ENCODE measurements around the gene UNC13B.
A peak's percentile ranks its signal among the peaks of the same experiment; 100 is the strongest.
"Not testable (repeated sequence)": the region's sequence is repeated elsewhere in the genome, so short reads cannot be mapped to it uniquely, and the experiment has no call there.

The UNC13B gene

DNA sequence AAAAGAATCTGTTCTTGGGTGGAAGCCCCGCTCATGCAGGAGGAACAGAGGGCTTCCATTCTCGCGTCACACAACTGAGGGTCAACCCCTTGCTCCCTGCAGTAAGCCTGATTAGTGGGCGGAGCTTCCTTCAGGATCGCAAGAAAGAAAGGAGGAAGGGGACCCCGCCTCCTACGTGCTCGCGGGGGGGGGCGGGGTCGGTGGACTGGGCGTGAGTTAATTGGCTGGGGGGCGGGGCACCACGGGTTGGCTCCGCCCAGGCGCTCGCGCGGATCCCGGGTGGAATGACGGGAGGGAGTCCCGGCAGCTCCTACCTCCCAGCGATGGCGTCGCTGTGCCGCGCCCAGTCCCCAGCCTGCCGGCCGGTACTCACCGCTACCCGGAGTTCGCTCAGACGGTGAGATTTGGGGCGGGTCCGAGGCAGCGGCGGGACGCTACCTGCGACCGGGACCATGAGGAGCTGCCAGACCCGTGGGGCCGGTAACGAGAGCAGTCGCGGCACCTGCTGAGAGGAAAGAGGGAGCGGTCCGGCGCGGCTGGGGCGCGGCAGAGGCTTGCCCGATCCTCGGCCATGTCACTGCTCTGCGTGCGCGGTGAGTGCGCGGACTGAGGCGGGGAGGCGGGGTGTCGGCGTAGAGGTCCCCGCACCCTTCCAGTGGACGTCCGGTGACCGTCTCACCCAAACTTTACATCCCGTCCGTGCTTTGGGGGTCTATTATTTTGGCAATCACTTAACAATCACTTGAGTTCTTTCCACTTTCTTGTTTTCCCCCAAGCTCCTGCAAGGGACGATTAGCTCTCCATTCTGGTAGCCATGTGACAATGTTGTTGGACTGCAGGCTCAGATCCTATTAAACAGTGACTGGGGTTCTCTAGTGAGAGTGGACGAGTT, at the start of gene UNC13B:
Gene UNC13B, plus strand, starts transcription at position 297 of the 892 bp plus-strand sequence. Its CDS starts 275 bp downstream, at position 572.
- DNase-seq (ENCODE audit: low read depth in 4 of 4, low spot score in 1 of 4): peak; percentile 49 to 76 (median 65)

DNA sequence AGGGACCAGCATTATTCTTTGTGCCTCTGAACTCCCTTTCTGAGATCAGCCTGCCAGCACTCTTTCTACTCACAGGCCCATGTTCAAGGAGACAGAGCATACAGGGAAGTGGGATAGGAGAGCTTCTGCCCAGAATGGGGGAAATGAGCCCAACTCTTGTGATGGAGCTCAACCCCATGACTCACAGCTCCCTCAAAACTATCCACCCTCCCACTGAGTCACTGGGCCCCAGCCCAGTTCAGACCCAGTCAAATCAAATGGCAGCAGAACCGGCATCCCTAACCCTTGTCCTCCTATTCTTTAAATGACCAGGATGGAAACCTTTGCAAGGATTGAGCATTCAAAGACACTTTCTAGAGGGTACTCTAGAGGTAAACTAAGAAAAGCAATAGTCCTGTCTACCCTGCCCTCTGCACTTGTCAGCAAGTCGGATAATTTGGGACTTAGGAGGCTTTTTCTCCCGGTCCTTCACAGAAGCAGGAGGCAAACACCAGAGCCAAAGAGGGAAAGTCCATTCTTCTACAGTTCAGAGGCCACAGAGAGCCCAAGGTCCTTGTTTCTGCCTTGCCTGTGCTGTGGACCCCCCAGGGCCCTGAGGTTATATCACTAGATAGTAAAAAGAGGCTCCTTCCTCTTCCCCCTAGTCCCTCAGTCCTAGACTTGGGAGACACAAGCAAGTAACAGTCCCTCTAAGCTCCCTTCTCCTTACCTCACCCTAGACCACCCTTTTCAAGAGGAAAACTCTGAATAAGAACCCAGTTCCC, 49.4 kb upstream of the UNC13B start:
- DNase-seq (ENCODE audit: low read depth in 4 of 4, low spot score in 1 of 4): no peak

DNA sequence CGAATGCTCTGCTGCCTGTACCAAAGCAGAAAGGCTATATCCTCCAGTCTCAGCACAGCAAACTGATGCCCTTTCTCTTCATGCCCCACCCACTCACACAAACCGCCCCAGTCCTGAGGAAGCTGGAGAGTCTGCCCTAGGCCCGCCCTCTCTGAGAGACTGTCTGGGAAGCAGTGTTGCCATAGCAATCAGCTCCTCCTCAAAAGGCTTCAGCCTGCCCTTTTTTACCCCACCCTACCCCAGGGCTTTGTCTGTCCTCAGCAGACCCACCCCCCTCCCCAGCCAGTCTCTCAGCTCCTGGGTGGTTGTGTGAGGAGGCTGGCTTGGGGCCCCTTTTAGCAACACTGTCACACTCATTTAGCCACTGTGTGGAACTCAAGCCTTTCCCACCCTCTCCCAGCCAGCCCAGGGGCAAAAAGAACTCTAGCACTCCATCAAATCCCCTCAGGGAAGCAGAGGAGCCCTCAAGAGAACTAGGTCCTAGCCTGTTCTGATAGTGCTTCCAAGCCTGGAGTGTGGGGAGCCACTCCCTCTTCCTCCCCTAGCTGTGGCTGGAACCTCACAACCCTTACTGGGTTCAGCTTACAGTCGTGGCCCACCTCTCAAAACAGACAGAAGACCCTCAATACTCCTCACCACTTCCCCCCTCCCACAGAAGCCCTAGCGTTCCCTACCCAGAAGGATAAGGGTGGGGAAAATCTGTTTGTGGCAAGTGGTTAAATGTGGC, 47.5 kb upstream of the UNC13B start:
- peak in 2 of 4 experiments; percentile 45 to 53 for DNase-seq (ENCODE audit: low read depth in 4 of 4, low spot score in 1 of 4)

DNA sequence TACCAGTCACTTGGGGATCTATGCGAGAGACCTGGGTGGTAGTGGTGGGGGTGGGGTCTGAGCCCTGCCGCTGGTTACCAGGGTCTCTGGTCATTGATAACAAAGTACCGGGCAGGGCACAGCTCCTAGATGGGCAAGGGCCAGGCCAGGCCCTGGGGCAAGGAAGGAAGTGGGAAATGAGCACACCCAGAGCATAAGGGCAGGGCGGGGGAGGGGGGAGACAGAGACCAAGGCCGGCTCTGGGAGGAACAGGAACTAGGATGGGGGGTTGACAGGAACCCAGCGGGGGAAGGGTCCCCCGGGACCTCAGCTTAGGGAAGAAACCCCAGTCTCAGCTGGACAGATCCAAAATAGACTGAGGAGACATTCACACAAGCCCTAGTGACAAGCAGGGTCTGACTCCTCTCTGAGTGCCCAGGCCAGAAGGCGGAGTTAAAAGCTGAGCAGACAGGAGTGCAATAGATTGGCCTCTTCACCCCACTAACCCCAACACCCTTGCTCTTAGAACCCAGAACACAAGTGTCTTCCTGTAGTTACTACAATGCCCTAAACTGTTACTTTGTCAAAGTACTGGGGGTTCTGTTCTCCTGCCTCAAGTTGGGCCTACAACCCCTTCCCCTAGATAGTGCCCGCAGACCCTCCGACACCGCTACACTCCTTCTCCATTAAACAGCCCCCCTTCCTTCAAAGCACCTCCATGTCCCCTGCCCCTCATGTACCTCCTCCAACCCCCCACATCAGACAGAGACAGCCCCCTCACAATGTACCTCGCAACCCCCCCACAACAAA, 46.8 kb upstream of the UNC13B start:
- DNase-seq (ENCODE audit: low read depth in 4 of 4, low spot score in 1 of 4): no peak

DNA sequence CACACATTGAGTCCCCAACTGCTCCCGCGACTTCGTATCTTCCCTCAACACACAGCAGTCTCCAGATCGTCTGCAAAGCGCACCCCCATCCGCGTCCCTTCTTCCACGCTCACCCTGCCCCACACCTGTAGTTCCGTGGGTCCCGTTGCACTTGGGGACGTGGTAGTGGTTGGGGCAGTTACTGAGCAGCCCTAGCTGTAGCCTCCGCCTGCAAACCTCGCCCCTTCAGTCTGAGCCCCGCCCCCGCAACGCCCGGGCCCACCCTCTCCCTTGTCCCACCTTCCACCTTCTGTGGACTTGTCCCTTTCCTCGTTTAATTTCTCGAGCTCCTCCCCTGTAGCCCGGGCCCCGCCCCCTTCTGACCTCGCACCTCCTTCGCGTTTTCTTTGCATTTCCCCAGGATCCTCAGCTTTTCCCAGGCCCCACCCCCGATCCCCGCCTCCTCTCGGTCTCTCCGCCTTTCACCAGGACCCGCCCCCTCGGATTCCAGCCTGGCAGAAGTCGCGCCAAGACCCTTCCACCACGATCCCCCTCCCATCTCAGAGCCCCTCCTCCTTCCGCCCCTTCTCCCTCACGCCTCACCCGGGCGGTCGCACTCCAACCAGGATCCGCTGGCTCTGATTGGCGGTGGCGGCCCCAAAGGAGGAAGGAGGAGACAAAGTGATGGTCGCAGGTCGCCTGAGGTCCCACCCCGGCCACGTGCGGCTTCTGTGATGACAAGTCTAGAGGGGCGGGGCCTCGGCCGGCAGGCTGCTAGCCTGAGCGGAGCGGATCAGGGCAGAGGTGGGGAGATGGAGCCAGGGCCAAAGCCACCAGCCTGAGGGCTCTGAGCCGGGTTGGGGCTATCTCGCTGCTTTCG, 45.9 kb upstream of the UNC13B start, which contains the start of gene ATOSB:
Gene ATOSB, minus strand, starts transcription at position 183 of the 859 bp plus-strand sequence. CDS start 7,588 bp downstream, outside the sequence.
- DNase-seq (ENCODE audit: low read depth in 4 of 4, low spot score in 1 of 4): peak; percentile 77 to 90 (median 82)

DNA sequence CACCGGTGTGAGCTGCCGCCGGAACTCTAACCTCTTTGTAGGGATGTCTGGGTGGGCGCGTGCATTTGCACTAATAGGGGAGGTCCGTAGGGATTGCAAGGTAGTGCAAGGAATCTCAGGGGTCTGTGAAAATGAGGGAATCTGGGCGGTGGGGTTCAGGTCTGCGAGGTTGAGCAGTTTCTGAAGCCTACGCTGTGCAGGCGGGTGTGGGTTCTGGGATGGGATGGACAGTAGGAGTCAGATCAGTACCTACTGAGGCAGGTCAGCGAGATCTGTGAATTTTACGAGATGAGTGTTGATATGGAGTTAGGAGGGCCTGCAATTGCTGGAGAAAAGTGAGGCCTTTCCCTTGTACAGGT, 45.3 kb upstream of the UNC13B start:
- DNase-seq (ENCODE audit: low read depth in 4 of 4, low spot score in 1 of 4): no peak

DNA sequence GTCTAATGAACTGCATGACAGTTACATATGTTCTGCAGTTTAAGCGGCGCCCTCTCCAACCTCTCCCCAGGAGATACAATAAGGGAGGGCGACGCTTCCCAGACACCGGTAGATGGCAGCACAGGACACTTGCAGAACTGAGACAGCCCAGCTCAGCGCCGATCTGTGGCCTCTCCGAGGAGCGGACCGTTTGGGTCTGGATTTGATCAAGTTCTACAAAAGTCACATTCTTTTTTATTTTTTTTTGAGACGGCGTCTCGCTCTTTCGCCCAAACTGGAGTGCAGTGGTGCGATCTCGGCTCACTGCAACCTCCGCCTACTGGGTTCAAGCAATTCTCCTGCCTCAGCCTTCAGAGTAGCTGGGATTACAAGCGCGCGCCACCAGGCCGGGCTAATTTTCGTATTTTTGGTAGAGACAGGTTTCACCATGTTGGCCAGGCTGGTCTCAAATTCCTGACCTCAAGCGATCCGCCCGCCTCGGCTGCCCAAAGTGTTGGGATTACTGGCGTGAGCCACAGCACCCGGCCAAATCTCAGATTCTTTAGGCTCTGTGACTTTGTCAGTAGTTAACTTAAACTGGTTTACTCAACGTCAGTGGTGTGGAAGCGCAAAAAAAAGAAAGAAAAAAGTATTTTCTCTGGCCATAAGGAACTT, 44.8 kb upstream of the UNC13B start:
- peak; percentile 78 to 80 (median 80) for DNase-seq (ENCODE audit: low read depth in 4 of 4, low spot score in 1 of 4)

DNA sequence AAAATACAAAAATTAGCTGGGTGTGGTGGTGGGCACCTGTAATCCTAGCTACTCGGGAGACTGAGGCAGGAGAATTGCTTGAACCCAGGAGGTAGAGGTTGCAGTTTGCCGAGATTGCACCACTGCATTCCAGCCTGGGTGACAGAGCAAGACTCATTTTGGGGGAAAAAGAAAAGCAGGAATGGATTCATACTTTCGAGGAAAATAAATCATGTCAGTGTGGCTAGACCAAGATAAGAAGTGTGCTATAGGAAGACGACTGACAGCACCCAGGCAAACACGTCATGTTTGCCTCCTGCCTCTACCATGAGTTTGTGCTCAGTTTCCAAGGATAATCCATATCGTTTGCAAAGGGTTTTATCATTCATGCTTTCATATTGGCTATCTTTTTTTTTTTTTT, 26.9 kb upstream of the UNC13B start:
- no peak for DNase-seq (ENCODE audit: low read depth in 4 of 4, low spot score in 1 of 4)

DNA sequence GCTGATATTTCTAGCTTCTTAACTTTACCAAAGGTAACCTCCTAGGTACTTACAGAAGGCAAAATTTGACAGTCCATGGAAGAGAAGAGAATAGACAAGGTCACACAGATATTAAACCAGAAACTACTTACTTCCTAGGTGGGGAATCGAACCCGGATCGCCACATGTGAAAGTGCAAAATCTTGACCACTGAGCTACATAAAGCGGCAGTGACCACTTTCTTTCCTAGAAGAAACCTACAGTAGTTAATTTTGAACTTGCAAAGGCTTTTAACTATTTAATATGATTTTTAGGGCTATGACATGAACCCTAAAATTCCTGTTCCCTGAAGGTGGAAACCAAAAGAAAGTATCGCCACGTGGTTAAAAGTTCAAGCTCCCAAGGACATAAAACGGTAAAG, 25.8 kb upstream of the UNC13B start:
- DNase-seq (ENCODE audit: low read depth in 4 of 4, low spot score in 1 of 4): no peak

DNA sequence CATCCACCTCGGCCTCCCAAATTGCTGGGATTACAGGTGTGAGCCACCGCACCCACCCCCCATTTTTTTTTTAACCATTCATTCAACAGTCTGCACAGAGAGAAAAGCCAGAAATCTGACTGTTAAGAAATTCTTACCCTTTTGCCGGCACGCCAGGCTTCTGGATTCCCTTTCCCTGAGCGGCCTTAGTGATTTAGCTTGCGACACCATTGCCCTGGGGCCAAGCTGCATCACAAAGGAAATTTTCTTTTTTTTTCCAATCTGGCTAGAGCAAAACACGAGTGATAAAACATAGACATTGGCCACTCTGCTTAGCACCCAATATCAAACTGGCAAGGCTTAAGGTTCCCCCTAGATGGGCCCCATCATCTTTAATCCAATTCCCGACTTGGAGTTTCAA, 24.9 kb upstream of the UNC13B start:
- no peak for DNase-seq (ENCODE audit: low read depth in 4 of 4, low spot score in 1 of 4)

DNA sequence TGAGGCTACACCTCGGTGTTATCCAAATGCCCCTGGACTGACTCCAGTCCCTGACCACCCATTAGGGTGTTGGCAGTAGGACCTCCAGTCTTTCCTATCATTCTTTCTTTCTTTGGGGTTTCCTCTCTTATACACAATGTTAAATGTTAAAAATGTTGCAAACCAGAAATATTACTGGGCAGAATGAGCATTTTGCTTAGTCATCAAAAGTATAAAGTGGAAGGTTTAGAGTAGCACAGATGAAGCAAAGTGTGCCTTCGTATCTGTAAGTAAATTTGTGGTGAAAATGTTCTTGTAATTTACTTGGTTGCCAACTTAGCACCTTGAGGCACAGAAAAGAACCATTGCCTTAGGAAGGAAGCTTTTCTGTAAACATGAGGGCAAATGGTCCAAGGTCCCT, 21.7 kb upstream of the UNC13B start:
- DNase-seq (ENCODE audit: low read depth in 4 of 4, low spot score in 1 of 4): no peak

DNA sequence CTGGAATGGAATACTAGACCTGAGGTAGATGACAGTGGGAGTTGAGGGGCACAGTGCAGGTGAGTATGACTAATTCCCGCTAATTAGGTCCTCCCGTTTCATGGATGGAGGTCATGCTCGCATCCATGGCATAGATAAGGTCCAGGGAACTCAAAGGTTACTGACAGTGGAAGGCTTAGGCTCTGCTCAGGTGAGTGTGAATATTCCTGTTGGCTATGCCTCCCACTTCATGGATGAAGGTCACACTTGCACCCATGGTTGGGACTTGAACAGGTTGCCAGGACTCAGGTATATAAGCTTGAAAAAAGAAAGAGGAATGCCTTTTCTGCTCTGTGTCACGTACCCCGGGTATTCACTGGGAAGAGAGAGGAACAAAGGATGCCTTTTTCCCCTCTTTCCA, 19.8 kb upstream of the UNC13B start:
- DNase-seq (ENCODE audit: low read depth in 4 of 4, low spot score in 1 of 4): no peak

DNA sequence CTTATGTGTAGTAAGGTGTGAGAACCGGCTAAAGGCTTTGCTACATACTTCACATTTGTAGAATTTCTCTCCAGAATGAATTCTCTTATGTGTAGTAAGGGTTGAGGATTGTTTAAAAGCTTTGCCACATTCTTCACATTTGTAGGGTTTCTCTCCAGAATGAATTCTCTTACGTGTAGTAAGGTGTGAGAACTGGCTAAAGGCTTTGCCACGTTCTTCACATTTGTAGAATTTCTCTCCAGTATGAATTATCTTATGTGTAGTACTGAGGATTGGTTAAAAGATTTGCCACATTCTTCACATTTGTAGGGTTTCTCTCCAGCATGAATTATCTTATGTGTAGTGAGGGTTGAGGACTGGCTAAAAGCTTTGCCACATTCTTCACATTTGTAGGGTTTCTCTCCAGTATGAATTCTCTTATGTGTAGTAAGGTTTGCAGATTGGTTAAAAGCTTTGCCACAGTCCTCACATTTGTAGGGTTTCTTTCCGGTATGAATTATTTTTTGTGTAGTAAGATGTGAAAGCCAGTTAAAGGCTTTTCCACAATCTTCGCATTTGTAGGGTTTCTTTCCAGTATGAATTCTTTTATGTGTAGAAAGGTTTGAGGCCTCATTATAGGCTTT, 13.8 kb upstream of the UNC13B start:
- DNase-seq (ENCODE audit: low read depth in 4 of 4, low spot score in 1 of 4): not testable (repeated sequence)

DNA sequence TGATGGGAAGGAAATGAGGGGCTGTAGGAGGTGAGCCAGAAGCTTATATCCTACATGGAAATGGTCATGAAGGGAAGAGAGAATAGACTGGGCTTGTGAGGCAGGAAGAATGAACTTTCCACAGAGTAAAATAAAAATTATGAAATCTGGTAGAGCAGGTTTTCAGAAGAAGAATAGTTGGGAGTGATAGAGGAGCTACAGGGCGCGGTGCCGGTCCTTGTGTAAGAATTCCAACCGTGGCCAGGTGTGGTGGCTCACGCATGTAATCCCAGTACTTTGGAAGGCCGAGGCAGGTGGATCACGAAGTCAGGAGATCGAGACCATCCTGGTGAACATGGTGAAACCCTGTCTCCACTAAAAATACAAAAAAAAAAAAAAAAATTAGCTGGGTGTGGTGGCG, 8.9 kb upstream of the UNC13B start:
- no peak for DNase-seq (ENCODE audit: low read depth in 4 of 4, low spot score in 1 of 4)

DNA sequence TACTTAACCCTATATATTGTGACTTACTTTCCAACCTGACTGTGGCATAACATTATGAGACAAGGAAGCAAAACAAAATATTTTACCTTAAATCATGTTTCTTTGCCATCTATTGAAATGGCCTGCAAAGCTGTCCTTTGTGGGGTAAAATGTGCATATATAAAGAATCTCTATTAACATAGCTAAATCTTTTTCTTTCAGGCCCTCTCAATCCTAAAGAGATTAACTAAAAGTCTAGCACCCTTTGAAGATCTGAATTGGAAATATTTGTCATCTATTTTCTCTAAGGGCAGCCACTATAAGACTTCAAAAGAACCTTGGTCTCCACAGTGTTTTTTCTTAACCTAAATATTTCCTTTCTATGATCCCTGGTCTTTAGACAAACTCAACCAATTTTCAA, 5.0 kb upstream of the UNC13B start:
- DNase-seq (ENCODE audit: low read depth in 4 of 4, low spot score in 1 of 4): no peak

DNA sequence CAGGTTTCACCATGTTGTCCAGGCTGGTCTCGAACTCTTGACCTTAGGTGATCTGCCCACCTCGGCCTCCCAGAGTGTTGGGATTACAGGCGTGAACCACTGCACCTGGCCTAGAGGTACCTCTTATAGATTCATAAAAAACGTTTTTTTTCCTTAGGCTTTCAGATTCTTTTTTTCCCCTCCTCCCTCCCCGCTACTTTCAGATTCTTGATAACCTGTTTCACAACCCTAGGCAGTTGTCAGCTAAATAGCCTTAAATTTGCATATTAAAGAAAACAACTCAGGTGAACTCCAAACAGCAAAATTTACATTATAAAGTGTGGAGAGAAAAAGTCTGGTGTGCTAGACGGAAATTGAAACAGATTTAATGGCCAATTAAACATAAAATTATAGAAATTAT, 4.0 kb upstream of the UNC13B start:
- DNase-seq (ENCODE audit: low read depth in 4 of 4, low spot score in 1 of 4): not testable (repeated sequence)

DNA sequence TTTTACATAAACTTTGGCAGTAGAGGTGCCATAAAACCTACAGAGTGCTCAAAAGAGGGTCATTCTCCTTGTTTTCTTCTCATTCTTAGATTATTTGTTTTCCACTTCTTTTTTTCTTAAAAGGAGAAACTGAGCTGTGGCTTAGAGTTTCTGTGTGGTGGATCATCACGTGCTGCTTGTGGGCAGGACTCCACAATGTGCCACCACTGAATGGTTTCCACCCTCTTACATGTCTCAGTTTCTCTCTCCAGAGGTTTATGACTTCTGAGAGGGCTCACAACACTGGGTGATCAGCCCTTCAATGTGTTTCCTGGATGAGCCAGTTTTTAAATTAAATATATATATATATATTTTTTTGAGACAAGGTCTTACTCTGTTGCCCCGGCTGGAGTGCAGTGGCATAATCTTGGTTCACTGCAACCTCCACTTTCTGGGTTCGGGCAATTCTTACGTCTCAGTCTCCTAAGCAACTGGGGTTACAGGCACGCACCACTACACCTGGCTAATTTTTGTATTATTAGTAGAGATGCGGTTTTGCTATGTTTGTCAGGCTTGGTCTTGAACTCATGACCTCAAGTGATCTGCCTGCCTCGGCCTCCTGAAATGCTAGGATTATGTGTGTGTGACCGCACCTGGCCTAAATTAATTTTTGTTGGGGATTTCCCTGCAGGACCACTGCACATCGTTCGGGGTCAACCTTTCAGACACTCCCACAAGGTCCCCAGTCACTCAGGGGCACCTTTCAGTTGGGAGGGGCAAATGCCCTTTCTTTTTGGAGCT, 3.1 kb upstream of the UNC13B start:
- no peak for DNase-seq (ENCODE audit: low read depth in 4 of 4, low spot score in 1 of 4)

Data from stimulated activated CD4-positive, alpha-beta T cell treated with anti-CD3 and anti-CD28 coated beads, Interleukin-1b, Interleukin-23, amount 100 ng/mL, for 24 hours (primary cell).